Ishikawa (cell line): ENCODE measurements around the gene SMPDL3A.

Source experiments
- CEBPB ChIP-seq: IDR thresholded peaks from 2 replicates; pipeline ENCODE4 v1.6.1; 2012
- CREB1 ChIP-seq: IDR thresholded peaks from 2 replicates; pipeline ENCODE4 v1.6.1; 2012; ENCODE audit warnings: low read depth
- EGR1 ChIP-seq: IDR thresholded peaks from 2 replicates; pipeline ENCODE4 v1.6.1; 2012
- EP300 ChIP-seq: IDR thresholded peaks from 2 replicates; pipeline ENCODE4 v1.6.1; 2012; ENCODE audit warnings: borderline replicate concordance
- FOXM1 ChIP-seq: IDR thresholded peaks from 2 replicates; pipeline ENCODE4 v1.6.1; 2012; ENCODE audit warnings: low read depth, borderline replicate concordance
- NFIC ChIP-seq: IDR thresholded peaks from 2 replicates; pipeline ENCODE4 v1.6.1; 2012
- RAD21 ChIP-seq: IDR thresholded peaks from 2 replicates; pipeline ENCODE4 v1.6.1; 2012; ENCODE audit warnings: low read depth
- TAF1 ChIP-seq: IDR thresholded peaks from 2 replicates; pipeline ENCODE4 v1.6.1; 2012; ENCODE audit warnings: low read depth, mild to moderate bottlenecking
- TF ChIP-seq, protein P1 (sequence below): IDR thresholded peaks from 2 replicates; pipeline ENCODE4 v1.6.1; 2012; ENCODE audit warnings: low read depth, mild to moderate bottlenecking
- TF ChIP-seq, protein P2 (sequence below): IDR thresholded peaks from 2 replicates; pipeline ENCODE4 v1.6.1; 2012

DNA sequence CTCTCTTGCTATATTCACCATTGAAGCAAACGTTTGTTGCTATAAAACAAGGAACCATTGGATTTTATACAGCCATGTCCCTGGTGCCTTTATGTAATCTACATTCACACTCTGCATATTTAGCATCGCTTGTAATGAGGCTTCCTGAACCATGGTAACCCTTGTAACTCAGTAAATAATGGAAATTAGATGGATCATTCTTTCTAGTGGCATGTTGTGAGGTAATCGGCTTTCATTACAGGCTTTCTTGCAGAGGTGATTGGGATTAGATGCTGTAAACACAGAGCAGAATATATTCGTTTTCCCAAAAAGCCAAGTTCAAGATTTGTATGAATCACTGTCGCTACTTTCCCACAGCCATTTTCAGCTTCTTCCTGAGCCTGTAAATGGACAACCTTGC, 36.1 kb downstream of the SMPDL3A start:
- no peak for TF ChIP-seq TAF1
- no peak for TF ChIP-seq NFIC
- TF ChIP-seq, protein P1, sequence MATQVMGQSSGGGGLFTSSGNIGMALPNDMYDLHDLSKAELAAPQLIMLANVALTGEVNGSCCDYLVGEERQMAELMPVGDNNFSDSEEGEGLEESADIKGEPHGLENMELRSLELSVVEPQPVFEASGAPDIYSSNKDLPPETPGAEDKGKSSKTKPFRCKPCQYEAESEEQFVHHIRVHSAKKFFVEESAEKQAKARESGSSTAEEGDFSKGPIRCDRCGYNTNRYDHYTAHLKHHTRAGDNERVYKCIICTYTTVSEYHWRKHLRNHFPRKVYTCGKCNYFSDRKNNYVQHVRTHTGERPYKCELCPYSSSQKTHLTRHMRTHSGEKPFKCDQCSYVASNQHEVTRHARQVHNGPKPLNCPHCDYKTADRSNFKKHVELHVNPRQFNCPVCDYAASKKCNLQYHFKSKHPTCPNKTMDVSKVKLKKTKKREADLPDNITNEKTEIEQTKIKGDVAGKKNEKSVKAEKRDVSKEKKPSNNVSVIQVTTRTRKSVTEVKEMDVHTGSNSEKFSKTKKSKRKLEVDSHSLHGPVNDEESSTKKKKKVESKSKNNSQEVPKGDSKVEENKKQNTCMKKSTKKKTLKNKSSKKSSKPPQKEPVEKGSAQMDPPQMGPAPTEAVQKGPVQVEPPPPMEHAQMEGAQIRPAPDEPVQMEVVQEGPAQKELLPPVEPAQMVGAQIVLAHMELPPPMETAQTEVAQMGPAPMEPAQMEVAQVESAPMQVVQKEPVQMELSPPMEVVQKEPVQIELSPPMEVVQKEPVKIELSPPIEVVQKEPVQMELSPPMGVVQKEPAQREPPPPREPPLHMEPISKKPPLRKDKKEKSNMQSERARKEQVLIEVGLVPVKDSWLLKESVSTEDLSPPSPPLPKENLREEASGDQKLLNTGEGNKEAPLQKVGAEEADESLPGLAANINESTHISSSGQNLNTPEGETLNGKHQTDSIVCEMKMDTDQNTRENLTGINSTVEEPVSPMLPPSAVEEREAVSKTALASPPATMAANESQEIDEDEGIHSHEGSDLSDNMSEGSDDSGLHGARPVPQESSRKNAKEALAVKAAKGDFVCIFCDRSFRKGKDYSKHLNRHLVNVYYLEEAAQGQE, result no peak
- no peak for TF ChIP-seq EP300
- TF ChIP-seq CEBPB, result no peak
- TF ChIP-seq RAD21, result no peak
- no peak for TF ChIP-seq EGR1
- TF ChIP-seq, protein P2, sequence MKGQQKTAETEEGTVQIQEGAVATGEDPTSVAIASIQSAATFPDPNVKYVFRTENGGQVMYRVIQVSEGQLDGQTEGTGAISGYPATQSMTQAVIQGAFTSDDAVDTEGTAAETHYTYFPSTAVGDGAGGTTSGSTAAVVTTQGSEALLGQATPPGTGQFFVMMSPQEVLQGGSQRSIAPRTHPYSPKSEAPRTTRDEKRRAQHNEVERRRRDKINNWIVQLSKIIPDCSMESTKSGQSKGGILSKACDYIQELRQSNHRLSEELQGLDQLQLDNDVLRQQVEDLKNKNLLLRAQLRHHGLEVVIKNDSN, result no peak
- TF ChIP-seq FOXM1, result no peak
- no peak for TF ChIP-seq CREB1
